Measurements from ENCODE around the gene NETO1. TPM values are rescaled to one million over a fixed set of nuclear protein-coding genes. Genes with fewer than 3 reads are reported as not detected.

The NETO1 gene
- not detected for total RNA-seq

GRCh38 chr18:72867746-72868584 lies at the start of gene NETO1:
Gene NETO1 (minus strand): TSS chr18:72867987. CDS start chr18:72867291, 696 bp downstream.
- no peak for ATAC-seq
- no peak for DNase-seq (ENCODE audit: low spot score)

- no peak for DNase-seq (ENCODE audit: low spot score)
- ATAC-seq: no peak
Observed at GRCh38 chr18:72910045-72910444, 42.3 kb upstream of the NETO1 start.

- ATAC-seq (no peak), DNase-seq (ENCODE audit: low spot score) (no peak)
Observed at GRCh38 chr18:72908181-72908580, 40.4 kb upstream of the NETO1 start.

GRCh38 chr18:72903033-72903432 lies 35.2 kb upstream of the NETO1 start:
- no peak for ATAC-seq

GRCh38 chr18:72899338-72899737 lies 31.6 kb upstream of the NETO1 start:
- ATAC-seq (no peak), DNase-seq (ENCODE audit: low spot score) (no peak)

More at GRCh38 chr18:72903033-72903432, 35.2 kb upstream of the NETO1 start:
- no peak for DNase-seq (ENCODE audit: low spot score)

- DNase-seq (ENCODE audit: low spot score): no peak
- ATAC-seq: no peak
Observed at GRCh38 chr18:72898870-72899269, 31.1 kb upstream of the NETO1 start.

- ATAC-seq (no peak), DNase-seq (ENCODE audit: low spot score) (no peak)
Observed at GRCh38 chr18:72895548-72895947, 27.8 kb upstream of the NETO1 start.

- no peak for ATAC-seq
- no peak for DNase-seq (ENCODE audit: low spot score)
Observed at GRCh38 chr18:72878561-72878960, 10.8 kb upstream of the NETO1 start.

GRCh38 chr18:72878143-72878542 lies 10.4 kb upstream of the NETO1 start:
- no peak for DNase-seq (ENCODE audit: low spot score)
- ATAC-seq: no peak

- DNase-seq (ENCODE audit: low spot score) (no peak), ATAC-seq (no peak)
Observed at GRCh38 chr18:72871091-72871490, 3.3 kb upstream of the NETO1 start.

GRCh38 chr18:72869226-72870185 lies 1.7 kb upstream of the NETO1 start:
- ATAC-seq (no peak), DNase-seq (ENCODE audit: low spot score) (no peak)

GRCh38 chr18:72868585-72869225 lies 918 bp upstream of the NETO1 start:
- ATAC-seq: no peak
- no peak for DNase-seq (ENCODE audit: low spot score)

- DNase-seq (ENCODE audit: low spot score) (no peak), ATAC-seq (no peak)
Observed at GRCh38 chr18:72866901-72867745, 664 bp downstream of the NETO1 start.

- DNase-seq (ENCODE audit: low spot score) (no peak), ATAC-seq (no peak)
Observed at GRCh38 chr18:72866442-72866900, 1.3 kb downstream of the NETO1 start.

GRCh38 chr18:72863754-72864153 lies 4.0 kb downstream of the NETO1 start:
- no peak for ATAC-seq
- DNase-seq (ENCODE audit: low spot score): no peak

GRCh38 chr18:72859088-72859487 lies 8.7 kb downstream of the NETO1 start:
- no peak for ATAC-seq
- no peak for DNase-seq (ENCODE audit: low spot score)

GRCh38 chr18:72849671-72850070 lies 18.1 kb downstream of the NETO1 start:
- DNase-seq (ENCODE audit: low spot score) (no peak), ATAC-seq (no peak)

- ATAC-seq: no peak
- no peak for DNase-seq (ENCODE audit: low spot score)
Observed at GRCh38 chr18:72848503-72849237, 19.1 kb downstream of the NETO1 start.

GRCh38 chr18:72847771-72848170 lies 20.0 kb downstream of the NETO1 start:
- DNase-seq (ENCODE audit: low spot score) (no peak), ATAC-seq (no peak)

Measured in left lobe of liver (tissue), 2 donors.